ENCODE measurements around the gene FBN2.

DNA sequence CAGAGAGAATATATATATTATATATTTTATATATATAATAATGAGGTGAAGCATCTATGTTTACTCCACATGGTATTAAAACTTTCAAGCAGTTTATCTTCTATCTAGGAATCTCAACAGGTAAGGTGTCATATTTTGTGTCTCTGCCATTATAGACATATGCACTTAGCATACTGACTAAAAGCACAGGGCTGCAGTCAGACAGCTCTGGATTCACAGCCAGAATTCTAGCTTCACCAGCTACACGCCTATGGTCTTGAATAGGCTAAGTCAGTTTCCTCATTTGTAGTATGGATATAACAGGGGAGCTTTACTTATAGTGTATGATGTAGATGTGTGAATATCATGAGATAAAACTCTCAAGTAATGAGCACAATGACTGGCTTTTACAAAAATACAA lies 57.9 kb downstream of the FBN2 start:
- TF ChIP-seq CTCF (conservative IDR thresholded peaks at IDR 0.05; ENCODE audit: low read length): no peak
- no peak for TF ChIP-seq EZH2phosphoT487 (IDR thresholded peaks at IDR 0.05; ENCODE audit: borderline replicate concordance)

All from Loucy (cell line).